Psoas muscle (tissue), 8 donors: ENCODE results near the gene CPN1. TPM values are rescaled to one million over a fixed set of nuclear protein-coding genes. Genes with fewer than 3 reads are reported as not detected.
"Not testable (repeated sequence)": the region's sequence is repeated elsewhere in the genome, so short reads cannot be mapped to it uniquely, and the experiment has no call there.

Experiments
- ATAC-seq, 4 donors: fragments of 200-7000 bp; cut with Tn5 transposase; one replicate each; pipeline ENCODE4 v1.9.1; 2020; ENCODE audit warnings: moderate library complexity in 3 of 4, mild to moderate bottlenecking in 2 of 4
- DNase-seq, 2 donors: peaks; one replicate each; pipeline ENCODE4 v3.0.0-alpha.2; 2020
- H3K27ac ChIP-seq: fragments of 200-600 bp; one replicate; pipeline ENCODE4 v1.8.0; 2022
- H3K27me3 ChIP-seq, 3 donors: fragments of 200-600 bp in 1 of 3; one replicate each; pipeline versions ENCODE4 v1.6.1 to v1.8.0; 2013 to 2022; ENCODE audit warnings: low read length in 2 of 3, mild to moderate bottlenecking in 2 of 3, moderate library complexity in 1 of 3; ENCODE audit not compliant: insufficient read depth in 3 of 3
- H3K36me3 ChIP-seq, 2 donors: fragments of 200-600 bp in 1 of 2; one replicate each; pipeline versions ENCODE4 v1.6.1 to v1.8.0; 2013 to 2022; ENCODE audit warnings: low read depth in 1 of 2, mild to moderate bottlenecking in 1 of 2, moderate library complexity in 1 of 2; ENCODE audit not compliant: insufficient read depth in 1 of 2
- H3K4me1 ChIP-seq: fragments of 200-600 bp; one replicate; pipeline ENCODE4 v1.8.0; 2022
- H3K4me3 ChIP-seq: fragments of 200-600 bp; one replicate; pipeline ENCODE4 v1.8.0; 2022; ENCODE audit warnings: mild to moderate bottlenecking
- H3K9me3 ChIP-seq: fragments of 200-600 bp; one replicate; pipeline ENCODE4 v1.8.0; 2022
- WGBS, 3 donors: extraction: QIAGEN DNeasy Blood & Tissue Kit; methylation state at CpG; one replicate each; pipeline versions ENCODE4 v1.1.6 to v1.1.7; 2013; 5-methylcytosine and 5-hydroxymethylcytosine counted together
- intact Hi-C, 2 donors: fragments of 100-400 bp; cut with DNase I; formaldehyde crosslinking; loops; one replicate each; pipeline versions ENCODE4 v1.11.0 to v1.14.2; 2022
- long read RNA-seq, 2 donors: library from polyadenylated mRNA; unstranded; transcript quantifications; one replicate each; pipeline ENCODE4 v2.0.0, GENCODE V29; 2021
- polyA plus RNA-seq, 3 donors: library from polyadenylated mRNA; stranded (reverse); fragments of 200-250 nt; gene quantifications; one replicate each; pipeline ENCODE4 v1.2.3, GENCODE V29; 2013
- total RNA-seq, 4 donors: library from RNA; stranded (reverse); fragmentation: NEBNext Ultra II Directional in 2 of 4; extraction: Animal tissue kit (Norgen Biotek cat#: 25700) in 2 of 4; gene quantifications; one replicate each; pipeline versions ENCODE4 v1.2.1 to v1.2.4, GENCODE V29; 2021 to 2023
- TF ChIP-seq, protein P1 (sequence below): fragments of 200-600 bp; IDR thresholded peaks from one replicate; pipeline ENCODE4 v1.8.0; 2022; ENCODE audit warnings: antibody characterized with exemption
- donor health status: healthy with polysubstance abuse.
- donor health status: DM: no; HTN: no; CAD: no; lungs with moderate emphysema.
- donor health status: Bipolar disorder and iron deficiency.
- donor health status: healthy.
- donor health status: DM: yes; HTN: yes; CAD: no.
- donor health status: DM: no; HTN: no; CAD: no.
- donor health status: DM: no; HTN: no; CAD: no.
- donor health status: DM: yes; HTN: yes; CAD: no.

CPN1 gene
- total RNA-seq (not detected), polyA plus RNA-seq (not detected)
- long read RNA-seq, donor 1, result 0 reads
- long read RNA-seq, donor 2, result 0 reads

GRCh38 chr10:100081075-100082001 lies at the start of gene CPN1:
Gene CPN1 (minus strand): TSS chr10:100081869. CDS start chr10:100081625, 244 bp downstream.
- Histone ChIP-seq H3K4me3 (no peak within 1 kb of the TSS), H3K27ac (no peak within 1 kb of the TSS), H3K4me1 (no peaks in the 10 kb centered on the region), H3K9me3 (no peaks in the 10 kb centered on the region), H3K36me3 (no peaks in the 10 kb centered on the region), H3K27me3 (peaks cover 0 to 10% (median 0%) of the 10 kb centered on the region in 3 donors)
- TF ChIP-seq, protein P1, sequence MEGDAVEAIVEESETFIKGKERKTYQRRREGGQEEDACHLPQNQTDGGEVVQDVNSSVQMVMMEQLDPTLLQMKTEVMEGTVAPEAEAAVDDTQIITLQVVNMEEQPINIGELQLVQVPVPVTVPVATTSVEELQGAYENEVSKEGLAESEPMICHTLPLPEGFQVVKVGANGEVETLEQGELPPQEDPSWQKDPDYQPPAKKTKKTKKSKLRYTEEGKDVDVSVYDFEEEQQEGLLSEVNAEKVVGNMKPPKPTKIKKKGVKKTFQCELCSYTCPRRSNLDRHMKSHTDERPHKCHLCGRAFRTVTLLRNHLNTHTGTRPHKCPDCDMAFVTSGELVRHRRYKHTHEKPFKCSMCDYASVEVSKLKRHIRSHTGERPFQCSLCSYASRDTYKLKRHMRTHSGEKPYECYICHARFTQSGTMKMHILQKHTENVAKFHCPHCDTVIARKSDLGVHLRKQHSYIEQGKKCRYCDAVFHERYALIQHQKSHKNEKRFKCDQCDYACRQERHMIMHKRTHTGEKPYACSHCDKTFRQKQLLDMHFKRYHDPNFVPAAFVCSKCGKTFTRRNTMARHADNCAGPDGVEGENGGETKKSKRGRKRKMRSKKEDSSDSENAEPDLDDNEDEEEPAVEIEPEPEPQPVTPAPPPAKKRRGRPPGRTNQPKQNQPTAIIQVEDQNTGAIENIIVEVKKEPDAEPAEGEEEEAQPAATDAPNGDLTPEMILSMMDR, result no peak
- ATAC-seq (no peak), DNase-seq (no peak)
- WGBS, 3 donors, result 80 to 85% (median 84%) methylated on average over 22 to 24 of the region's 24 CpGs
- intact Hi-C loops, result no loop called here

GRCh38 chr10:100130831-100131230 lies 49.2 kb upstream of the CPN1 start:
- Histone ChIP-seq H3K27me3 (no peaks in the 10 kb centered on the region), H3K36me3 (no peaks in the 10 kb centered on the region), H3K4me1 (no peaks in the 10 kb centered on the region), H3K27ac (no peak overlapping the region), H3K9me3 (no peaks in the 10 kb centered on the region), H3K4me3 (no peak overlapping the region)
- intact Hi-C loops, result no loop called here
- WGBS, 3 donors, result 10 to 24% (median 13%) methylated on average over 7 of the region's 7 CpGs
- DNase-seq (no peak), ATAC-seq (peak in 1 of 4 donors; percentile 52)
- TF ChIP-seq, protein P1, result no peak

- peak in 2 of 4 donors; percentile 37 to 51 for ATAC-seq
Observed at GRCh38 chr10:100129424-100129823, 47.8 kb upstream of the CPN1 start.

DNA sequence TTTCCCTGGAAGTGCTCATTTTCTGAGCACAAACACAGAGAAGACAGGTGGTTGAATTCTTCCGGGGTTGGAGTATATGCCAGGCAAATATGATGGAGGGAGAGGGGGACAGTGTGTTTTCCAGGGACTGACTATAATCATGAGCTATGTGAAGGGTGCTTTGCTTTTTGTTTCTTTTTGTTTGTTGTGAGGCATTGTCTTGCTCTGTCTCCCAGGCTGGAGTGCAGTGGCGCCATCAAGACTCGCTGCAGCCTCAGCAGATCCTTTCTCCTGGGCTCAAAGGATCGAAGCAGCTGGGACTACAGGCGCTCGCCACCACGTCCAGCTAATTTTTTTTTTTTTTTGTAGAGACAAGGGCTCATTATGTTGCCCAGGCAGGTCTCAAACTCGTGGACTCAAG lies 47.3 kb upstream of the CPN1 start:
- H3K4me3 ChIP-seq, result no peak overlapping the region

More at GRCh38 chr10:100129424-100129823, 47.8 kb upstream of the CPN1 start:
- H3K36me3 ChIP-seq, result no peaks in the 10 kb centered on the region
- no peak overlapping the region for H3K4me3 ChIP-seq
- no peaks in the 10 kb centered on the region for H3K9me3 ChIP-seq
- no peak overlapping the region for H3K27ac ChIP-seq
- DNase-seq, result no peak
- H3K27me3 ChIP-seq, result no peaks in the 10 kb centered on the region
- intact Hi-C loops, result no loop called here
- TF ChIP-seq, protein P1, result no peak
- no peaks in the 10 kb centered on the region for H3K4me1 ChIP-seq
- WGBS, 3 donors, result 76 to 80% (median 77%) methylated on average over 9 of the region's 9 CpGs

DNA sequence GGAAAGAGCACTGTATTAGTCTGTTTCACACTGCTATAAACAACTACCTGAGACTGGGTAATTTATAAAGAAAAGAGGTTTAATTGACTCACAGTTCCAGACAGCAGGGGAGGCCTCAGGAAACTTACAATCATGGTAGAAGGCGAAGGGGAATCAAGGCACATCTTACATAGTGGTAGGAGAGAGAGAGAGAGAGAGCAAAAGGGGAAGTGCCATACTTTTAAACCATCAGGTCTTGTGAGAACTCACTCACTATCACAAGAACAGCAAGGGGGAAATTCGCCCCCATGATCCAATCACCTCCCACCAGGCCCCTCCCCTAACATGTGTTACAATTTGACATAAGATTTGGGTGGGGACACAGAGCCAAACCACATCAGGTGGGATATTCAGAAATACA lies 43.7 kb upstream of the CPN1 start:
- H3K36me3 ChIP-seq, H3K4me1 ChIP-seq, H3K4me3 ChIP-seq, ATAC-seq, H3K27me3 ChIP-seq, DNase-seq, H3K27ac ChIP-seq, intact Hi-C loops, H3K9me3 ChIP-seq: not testable (repeated sequence)
- WGBS, 3 donors, result 83 to 90% (median 86%) methylated on average over 2 of the region's 2 CpGs

More for the DNA sequence above, 47.3 kb upstream of the CPN1 start:
- H3K4me1 ChIP-seq, result no peaks in the 10 kb centered on the region
- ATAC-seq (no peak), DNase-seq (no peak)
- no peaks in the 10 kb centered on the region for H3K36me3 ChIP-seq
- TF ChIP-seq, protein P1, result no peak
- 63 to 71% (median 66%) methylated on average over 8 of the region's 8 CpGs for WGBS, 3 donors
- H3K27ac ChIP-seq, result no peak overlapping the region
- no peaks in the 10 kb centered on the region for H3K9me3 ChIP-seq
- H3K27me3 ChIP-seq, result no peaks in the 10 kb centered on the region
- intact Hi-C loops, result no loop called here
